MM.1S (cell line): Measurements from ENCODE around the gene ENOX2.

Experiments
- CTCF ChIP-seq: fragments of 300-600 bp; sonication (generic); IDR thresholded peaks from 2 replicates; pipeline ENCODE4 v1.5.1; 2016; ENCODE audit warnings: antibody characterized with exemption, low read length, mixed read lengths
- EZH2 ChIP-seq: fragments of 300-600 bp; sonication (generic); optimal IDR thresholded peaks from 2 replicates; pipeline ENCODE3; 2017; ENCODE audit warnings: low read depth, mild to moderate bottlenecking, antibody characterized with exemption, low read length, mixed read lengths

- TF ChIP-seq CTCF (no peak), EZH2 (no peak)
Measured at GRCh38 chrX:130786030-130786429, 117.0 kb downstream of the ENOX2 start.
